SJSA1 (cell line): ENCODE results near the gene GZMM. TPM values are rescaled to one million over a fixed set of nuclear protein-coding genes. Genes with fewer than 3 reads are reported as not detected.

ENCODE experiments used
- DNase-seq, 2 experiments: peaks; one replicate each; pipeline ENCODE4 v3.0.0-alpha.2; 2015 to 2020; ENCODE audit warnings: low spot score in 2 of 2, low read depth in 1 of 2
- H3K27ac ChIP-seq: fragments of 250-450 bp; sonication (Bioruptor Pico); 2 replicates; pipeline ENCODE4 v1.5.1; 2020; ENCODE audit warnings: mild to moderate bottlenecking, moderate library complexity
- H3K27me3 ChIP-seq: fragments of 250-450 bp; sonication (Bioruptor Pico); replicated peaks from 2 replicates; pipeline ENCODE4 v1.5.1; 2020; ENCODE audit warnings: mild to moderate bottlenecking, moderate library complexity
- H3K36me3 ChIP-seq: fragments of 250-450 bp; sonication (Bioruptor Pico); 2 replicates; pipeline ENCODE4 v1.5.1; 2020; ENCODE audit warnings: mild to moderate bottlenecking
- H3K4me1 ChIP-seq: fragments of 250-450 bp; sonication (Bioruptor Pico); replicated peaks from 2 replicates; pipeline ENCODE4 v1.6.1; 2021; ENCODE audit warnings: mild to moderate bottlenecking
- H3K4me3 ChIP-seq: fragments of 250-450 bp; sonication (Bioruptor Pico); 2 replicates; pipeline ENCODE4 v1.5.1; 2020; ENCODE audit warnings: mild to moderate bottlenecking
- H3K9me3 ChIP-seq: fragments of 250-450 bp; sonication (Bioruptor Pico); replicated peaks from 2 replicates; pipeline ENCODE4 v1.5.1; 2020; ENCODE audit warnings: mild to moderate bottlenecking
- total RNA-seq: library from RNA; depleted of rRNA; stranded (reverse); fragments of >200 nt; shearing (Covaris generic); gene quantifications from 2 replicates; pipeline ENCODE4 v1.2.3, GENCODE V29; 2014

The GZMM gene
- total RNA-seq, 1 experiment from 2014 or later = not detected

DNA sequence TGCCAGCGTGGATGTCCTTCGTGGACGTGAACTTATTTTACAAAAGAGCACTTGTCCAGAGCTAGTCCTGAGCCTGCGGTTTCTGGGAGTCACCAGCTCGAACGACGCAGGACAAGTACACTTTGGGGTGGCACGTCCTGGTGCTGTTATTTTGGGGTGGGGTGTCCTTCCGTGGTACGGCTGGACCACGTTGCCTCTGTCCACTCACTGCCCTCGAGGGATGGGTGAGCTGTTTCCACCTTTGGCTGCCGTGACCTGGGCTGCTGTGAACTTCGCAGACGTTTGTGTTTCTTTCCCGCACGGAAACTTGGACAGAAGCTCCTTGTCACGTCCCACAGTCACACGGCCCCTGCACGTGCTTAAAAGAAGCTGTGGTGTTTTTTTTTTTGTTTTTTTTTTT is 11.0 kb downstream of the GZMM start:
- Histone ChIP-seq H3K36me3 (no peaks in the 10 kb centered on the region), H3K27ac (no peak overlapping the region), H3K27me3 (no peaks in the 10 kb centered on the region), H3K4me3 (no peak overlapping the region), H3K4me1 (no peaks in the 10 kb centered on the region), H3K9me3 (no peaks in the 10 kb centered on the region)
- no peak for DNase-seq

DNA sequence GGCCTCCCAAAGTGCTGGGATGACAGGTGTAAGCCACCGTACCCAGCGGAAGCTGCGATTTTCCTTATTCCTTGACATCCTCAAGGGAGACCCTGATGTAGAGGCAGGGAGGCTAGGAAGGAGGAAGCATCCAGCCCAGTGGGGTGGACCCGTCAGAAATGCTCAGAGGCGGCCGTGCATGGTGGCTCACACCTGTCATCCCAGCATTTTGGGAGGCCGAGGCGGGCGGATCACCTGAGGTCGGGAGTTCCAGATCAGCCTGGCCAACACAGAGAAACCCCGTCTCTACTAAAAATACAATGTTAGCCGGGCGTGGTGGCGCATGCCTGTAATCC is 11.6 kb downstream of the GZMM start:
- Histone ChIP-seq H3K4me1 (no peaks in the 10 kb centered on the region), H3K27me3 (no peaks in the 10 kb centered on the region), H3K9me3 (no peaks in the 10 kb centered on the region), H3K4me3 (no peak overlapping the region), H3K27ac (no peak overlapping the region), H3K36me3 (no peaks in the 10 kb centered on the region)
- no peak for DNase-seq

DNA sequence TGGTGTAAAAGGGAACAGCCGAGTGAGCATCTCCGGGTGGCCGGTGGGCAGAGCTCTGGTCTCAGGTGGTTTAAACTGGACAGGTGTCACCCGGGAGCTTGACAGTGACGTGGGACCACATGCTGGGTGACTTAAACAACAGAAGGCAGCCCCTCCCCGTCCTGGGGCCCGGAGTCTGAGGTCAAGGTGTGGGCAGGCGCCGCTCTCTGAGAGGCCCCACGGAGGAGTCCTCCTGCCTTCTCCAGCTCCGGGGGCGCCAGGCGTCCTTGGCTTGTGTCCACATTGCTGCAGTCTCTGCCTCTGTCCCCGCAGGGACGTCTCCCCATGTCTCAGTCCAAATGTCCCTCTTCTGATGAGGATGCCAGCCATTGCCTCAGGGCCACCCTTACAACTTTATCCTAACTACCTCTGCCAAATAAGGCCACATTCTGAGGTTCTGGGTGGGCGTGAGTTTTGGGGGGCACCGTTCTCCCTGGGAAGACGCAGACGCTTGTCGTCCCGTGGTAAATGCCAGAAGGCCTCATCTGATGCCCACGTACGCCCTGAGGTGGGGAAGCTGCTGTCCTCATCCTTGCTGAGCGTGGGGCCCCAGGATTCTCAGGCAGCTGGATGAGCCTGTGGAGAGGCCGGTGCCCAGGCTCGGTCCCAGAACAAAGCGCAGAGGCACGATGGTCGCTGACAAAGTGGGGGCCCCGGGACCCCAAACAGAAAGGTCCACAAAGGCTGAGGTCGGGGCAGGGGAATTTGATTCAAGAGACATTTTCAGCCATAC is 12.9 kb downstream of the GZMM start:
- Histone ChIP-seq H3K4me1 (no peaks in the 10 kb centered on the region), H3K27ac (no peak overlapping the region), H3K27me3 (no peaks in the 10 kb centered on the region), H3K4me3 (no peak overlapping the region), H3K36me3 (no peaks in the 10 kb centered on the region), H3K9me3 (no peaks in the 10 kb centered on the region)
- no peak for DNase-seq

DNA sequence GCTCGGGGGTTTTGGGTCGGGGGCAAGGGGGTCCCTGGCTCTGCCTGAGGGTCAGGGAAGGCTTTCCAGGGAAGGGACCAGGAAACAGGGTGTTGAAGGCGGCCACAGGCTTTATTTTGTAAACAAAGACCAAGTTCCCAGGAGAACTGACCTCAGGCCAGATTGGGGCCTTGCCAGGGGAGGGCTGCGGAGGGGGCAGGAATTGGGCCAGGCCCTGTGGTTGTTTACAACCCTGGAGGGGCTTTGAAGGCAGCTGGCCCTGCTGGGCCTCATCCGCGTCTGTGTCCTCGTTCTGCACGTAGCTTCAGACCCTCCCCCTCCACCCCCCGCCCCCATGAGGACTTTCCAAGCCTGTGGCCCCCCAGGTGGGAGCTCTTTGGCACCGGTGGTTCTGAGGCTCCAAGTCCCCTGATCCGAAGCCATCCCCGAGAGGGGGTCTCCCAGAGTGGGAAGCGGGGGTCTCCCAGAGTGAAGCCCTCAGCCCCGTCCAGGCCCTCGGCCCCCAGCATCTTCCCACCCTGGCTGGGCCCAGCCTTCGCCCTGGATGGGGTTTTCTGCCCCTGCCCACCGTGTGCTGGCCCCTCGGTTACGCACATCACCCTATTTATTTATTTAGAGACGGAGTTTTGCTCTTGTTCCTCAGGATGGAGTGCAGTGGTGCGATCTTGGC is 15.1 kb downstream of the GZMM start:
- no peak overlapping the region for H3K4me3 ChIP-seq
- no peaks in the 10 kb centered on the region for H3K4me1 ChIP-seq
- H3K9me3 ChIP-seq = no peaks in the 10 kb centered on the region
- H3K36me3 ChIP-seq = no peaks in the 10 kb centered on the region
- no peaks in the 10 kb centered on the region for H3K27me3 ChIP-seq
- H3K27ac ChIP-seq = no peak overlapping the region
- DNase-seq = no peak

DNA sequence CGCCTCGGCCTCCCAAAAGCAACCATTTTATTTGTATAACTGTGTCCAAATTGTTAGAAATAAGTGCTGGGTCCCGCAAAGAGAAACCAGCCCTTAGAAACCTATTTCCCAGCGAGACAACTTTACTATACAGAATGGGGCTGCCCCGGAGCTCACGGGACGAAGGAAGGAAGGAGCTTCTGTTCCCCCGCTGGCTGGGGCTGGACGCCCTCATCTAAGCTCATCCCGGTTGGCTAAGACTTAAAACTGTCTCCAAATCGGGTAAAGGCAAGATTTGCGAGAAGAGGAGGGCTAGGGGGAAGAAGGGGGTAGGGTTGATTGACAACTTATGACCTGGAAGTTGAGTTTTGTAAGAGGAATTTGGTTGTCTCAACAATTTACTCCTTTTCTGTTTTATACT is 16.3 kb downstream of the GZMM start:
- H3K27ac ChIP-seq = no peak overlapping the region
- no peak overlapping the region for H3K4me3 ChIP-seq
- no peak for DNase-seq
- no peaks in the 10 kb centered on the region for H3K36me3 ChIP-seq
- no peaks in the 10 kb centered on the region for H3K4me1 ChIP-seq
- no peaks in the 10 kb centered on the region for H3K27me3 ChIP-seq
- no peaks in the 10 kb centered on the region for H3K9me3 ChIP-seq

DNA sequence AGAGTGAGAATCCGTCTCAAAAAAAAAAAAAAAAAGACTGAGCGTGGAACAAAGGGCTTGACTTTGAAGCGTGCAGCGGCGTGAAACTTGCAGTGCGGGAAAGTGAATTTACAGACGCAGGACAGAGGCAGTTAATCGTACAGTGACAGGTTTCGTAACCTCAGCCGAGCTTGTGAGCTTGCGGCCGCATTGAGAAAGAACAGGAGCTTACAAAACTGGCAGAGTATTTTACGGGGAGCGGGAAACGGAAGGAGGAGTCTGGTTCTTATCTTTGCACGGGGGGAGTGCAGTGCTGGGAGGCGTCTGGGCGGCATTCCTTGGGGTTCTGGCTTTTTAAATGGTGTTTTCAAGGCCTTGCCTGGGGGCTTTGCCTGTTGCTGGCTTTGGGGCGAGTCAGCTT is 22.6 kb downstream of the GZMM start:
- 0 out of 2 replicates have a peak, but pooled peaks cover 2% of the 10 kb centered on the region for H3K9me3 ChIP-seq
- H3K27ac ChIP-seq = no peak overlapping the region
- no peaks in the 10 kb centered on the region for H3K27me3 ChIP-seq
- peaks cover 7% of the 10 kb centered on the region for H3K4me1 ChIP-seq
- H3K4me3 ChIP-seq = no peak overlapping the region
- no peaks in the 10 kb centered on the region for H3K36me3 ChIP-seq
- DNase-seq = no peak

DNA sequence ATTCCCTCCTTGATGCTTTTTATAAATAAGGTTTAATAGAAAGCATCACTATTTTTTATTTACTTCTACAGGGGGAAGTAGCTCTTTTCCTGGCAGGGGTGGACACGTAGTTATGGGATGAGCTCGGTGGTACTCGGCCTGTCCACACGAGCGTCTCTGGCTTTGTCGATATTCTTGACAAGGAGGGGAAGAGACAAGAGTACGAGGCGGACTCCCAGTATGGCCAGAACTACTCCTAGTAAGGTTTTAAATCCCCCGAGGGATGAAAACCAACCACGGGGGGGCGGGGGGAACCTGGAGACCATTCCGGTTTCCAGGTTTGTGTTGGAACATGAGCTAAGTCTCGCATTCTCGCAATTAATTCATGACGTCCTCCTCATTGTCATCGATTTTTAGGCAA is 23.0 kb downstream of the GZMM start:
- no peak for DNase-seq
- H3K27ac ChIP-seq = no peak overlapping the region
- no peaks in the 10 kb centered on the region for H3K27me3 ChIP-seq
- peaks cover 10% of the 10 kb centered on the region for H3K4me1 ChIP-seq
- no peaks in the 10 kb centered on the region for H3K36me3 ChIP-seq
- 0 out of 2 replicates have a peak, but pooled peaks cover 2% of the 10 kb centered on the region for H3K9me3 ChIP-seq
- H3K4me3 ChIP-seq = no peak overlapping the region

DNA sequence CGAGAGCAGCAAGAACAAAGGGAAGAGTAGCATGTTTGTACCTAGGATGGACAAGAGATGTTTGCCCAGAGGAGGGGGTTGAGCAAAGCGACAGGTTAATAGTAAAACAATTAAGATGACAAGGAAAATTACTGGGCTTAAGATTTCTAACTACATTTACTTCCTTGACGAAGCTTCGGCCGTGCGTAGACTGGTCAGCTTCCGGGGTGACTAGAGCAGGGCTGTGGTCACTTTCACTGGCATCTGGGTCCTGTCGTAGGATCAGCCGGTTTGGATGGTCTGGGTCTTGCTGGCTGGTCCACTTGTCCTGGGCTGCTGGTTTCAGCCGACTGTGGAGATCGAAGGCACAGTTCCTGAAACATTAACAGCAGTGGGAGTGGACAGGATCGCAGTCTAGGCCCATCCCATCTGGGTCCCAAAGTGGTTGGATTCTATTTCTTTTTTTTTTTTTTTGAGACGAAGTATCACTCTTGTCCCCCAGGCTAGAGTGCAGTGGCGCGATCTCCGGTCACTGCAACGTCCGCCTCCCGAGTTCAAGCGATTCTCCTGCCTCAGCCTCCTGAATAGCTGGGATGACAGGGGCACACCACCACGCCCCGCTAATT is 23.5 kb downstream of the GZMM start:
- Histone ChIP-seq H3K4me1 (peaks cover 10% of the 10 kb centered on the region), H3K27me3 (no peaks in the 10 kb centered on the region), H3K27ac (no peak overlapping the region), H3K9me3 (0 out of 2 replicates have a peak, but pooled peaks cover 2% of the 10 kb centered on the region), H3K4me3 (no peak overlapping the region), H3K36me3 (peaks cover under 1% of the 10 kb centered on the region)
- no peak for DNase-seq

DNA sequence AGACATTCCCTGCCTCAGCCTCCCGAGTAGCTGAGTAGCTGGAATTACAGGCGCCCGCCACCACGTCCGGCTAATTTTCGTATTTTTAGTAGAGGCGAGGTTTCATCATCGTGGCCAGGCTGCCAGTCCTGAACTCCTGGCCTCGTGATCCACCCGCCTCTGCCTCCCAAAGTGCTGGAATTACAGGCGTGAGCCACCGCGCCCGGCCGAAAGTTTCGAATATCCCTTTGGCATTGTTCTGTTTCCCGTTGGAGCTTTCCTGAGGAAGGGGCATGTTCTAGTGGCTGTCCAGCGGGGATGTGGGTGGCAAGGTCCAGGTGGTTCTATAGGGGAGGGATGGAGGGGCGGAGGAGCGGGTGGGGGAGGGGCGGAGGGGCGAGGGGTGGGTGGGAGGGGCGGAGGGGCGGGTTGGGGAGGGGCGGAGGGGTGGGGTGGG is 26.4 kb downstream of the GZMM start:
- no peak for DNase-seq
- Histone ChIP-seq H3K4me3 (no peak overlapping the region), H3K4me1 (peaks cover 22% of the 10 kb centered on the region), H3K27ac (no peak overlapping the region), H3K36me3 (peaks cover 12% of the 10 kb centered on the region), H3K9me3 (0 out of 2 replicates have a peak, but pooled peaks cover 2% of the 10 kb centered on the region), H3K27me3 (no peaks in the 10 kb centered on the region)

DNA sequence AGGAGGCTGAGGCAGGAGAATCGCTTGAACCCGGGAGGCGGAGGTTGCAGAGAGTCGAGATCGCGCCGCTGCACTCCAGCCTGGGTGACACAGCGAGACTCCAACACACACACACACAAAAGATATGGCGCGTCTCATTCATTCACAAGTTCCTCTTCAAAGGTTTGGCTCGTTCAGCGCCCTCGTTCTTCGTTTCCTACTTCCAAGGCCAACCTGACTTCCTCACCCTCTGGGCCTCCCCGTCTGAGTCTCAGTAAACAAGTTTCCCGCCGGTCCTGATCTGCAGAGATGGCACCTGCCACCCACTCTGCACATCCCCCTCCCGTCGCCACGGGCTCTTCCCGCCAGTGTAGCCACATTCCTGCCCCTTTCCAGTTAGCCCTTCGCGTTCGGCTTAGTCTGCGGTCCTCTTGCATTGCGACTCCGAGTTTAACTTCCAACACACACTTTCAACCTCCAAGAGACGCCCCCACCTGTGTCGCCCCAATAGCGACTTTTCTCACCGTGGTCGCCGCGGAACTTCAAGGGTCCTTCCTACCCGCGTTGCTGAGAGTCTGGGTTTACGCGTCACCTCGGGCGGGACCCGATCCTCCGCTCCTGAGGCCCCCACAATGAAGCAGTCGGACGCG is 27.2 kb downstream of the GZMM start:
- Histone ChIP-seq H3K4me3 (peak overlapping the region; percentile 92), H3K36me3 (peaks cover 13% of the 10 kb centered on the region), H3K4me1 (peaks cover 24% of the 10 kb centered on the region), H3K27ac (no peak overlapping the region), H3K27me3 (no peaks in the 10 kb centered on the region), H3K9me3 (0 out of 2 replicates have a peak, but pooled peaks cover 2% of the 10 kb centered on the region)
- DNase-seq = no peak

DNA sequence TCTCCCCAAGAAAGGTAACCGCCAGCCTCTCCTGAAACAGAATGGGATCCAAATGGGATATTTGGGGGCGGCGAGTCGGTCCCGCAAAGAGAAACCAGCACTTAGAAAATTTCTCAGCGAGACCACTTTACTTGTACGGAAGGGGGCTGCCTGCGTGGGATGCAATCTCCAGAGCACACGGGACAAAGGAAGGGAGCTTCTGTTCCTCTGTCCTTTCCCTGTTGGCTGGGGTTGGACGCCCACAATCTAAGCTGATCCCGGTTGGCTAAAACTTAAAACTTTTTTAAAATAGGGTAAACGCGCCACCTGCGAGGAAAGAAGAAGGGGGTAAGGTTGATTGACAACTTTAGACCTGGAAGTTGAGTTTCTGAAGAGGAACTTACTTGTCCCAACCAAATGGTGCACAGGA is 27.7 kb downstream of the GZMM start:
- peaks cover 27% of the 10 kb centered on the region for H3K4me1 ChIP-seq
- DNase-seq = no peak
- H3K9me3 ChIP-seq = 0 out of 2 replicates have a peak, but pooled peaks cover 2% of the 10 kb centered on the region
- H3K4me3 ChIP-seq = peak overlapping the region; percentile 92
- no peaks in the 10 kb centered on the region for H3K27me3 ChIP-seq
- peaks cover 17% of the 10 kb centered on the region for H3K36me3 ChIP-seq
- no peak overlapping the region for H3K27ac ChIP-seq

DNA sequence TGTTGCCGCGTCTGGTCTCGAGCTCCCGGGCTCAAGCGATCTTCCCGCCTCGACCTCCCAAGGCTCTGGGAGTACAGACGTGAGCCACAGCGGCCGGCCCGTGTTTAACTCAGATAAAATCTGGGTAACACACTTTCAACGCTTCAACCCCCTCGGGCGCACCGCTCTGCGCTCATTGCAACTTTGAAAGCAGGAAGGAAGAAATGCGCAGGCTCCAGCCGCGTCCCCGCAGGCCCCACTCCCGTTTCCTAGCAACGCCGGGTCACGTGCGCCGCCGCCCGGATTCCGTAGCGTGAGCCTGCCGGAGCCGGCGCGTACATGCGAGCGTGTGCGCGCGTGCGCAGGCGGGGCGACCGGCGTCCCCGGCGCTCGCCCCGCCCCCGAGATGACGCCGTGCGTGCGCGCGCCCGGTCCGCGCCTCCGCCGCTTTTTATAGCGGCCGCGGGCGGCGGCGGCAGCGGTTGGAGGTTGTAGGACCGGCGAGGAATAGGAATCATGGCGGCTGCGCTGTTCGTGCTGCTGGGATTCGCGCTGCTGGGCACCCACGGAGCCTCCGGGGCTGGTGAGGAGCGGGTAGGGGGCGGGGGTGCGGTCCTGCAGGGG is 28.4 kb downstream of the GZMM start, which contains the start of gene BSG:
Gene BSG, plus strand, starts transcription at position 457 of the 603 bp plus-strand sequence. Its CDS starts 39 bp downstream, at position 496.
- Histone ChIP-seq H3K4me3 (peak within 1 kb of the TSS; percentile 92), H3K4me1 (peaks cover 27% of the 10 kb centered on the region), H3K27me3 (no peaks in the 10 kb centered on the region), H3K36me3 (peaks cover 17% of the 10 kb centered on the region), H3K9me3 (0 out of 2 replicates have a peak, but pooled peaks cover 2% of the 10 kb centered on the region), H3K27ac (peak within 1 kb of the TSS; percentile 55)
- DNase-seq = peak; percentile 92 to 98

DNA sequence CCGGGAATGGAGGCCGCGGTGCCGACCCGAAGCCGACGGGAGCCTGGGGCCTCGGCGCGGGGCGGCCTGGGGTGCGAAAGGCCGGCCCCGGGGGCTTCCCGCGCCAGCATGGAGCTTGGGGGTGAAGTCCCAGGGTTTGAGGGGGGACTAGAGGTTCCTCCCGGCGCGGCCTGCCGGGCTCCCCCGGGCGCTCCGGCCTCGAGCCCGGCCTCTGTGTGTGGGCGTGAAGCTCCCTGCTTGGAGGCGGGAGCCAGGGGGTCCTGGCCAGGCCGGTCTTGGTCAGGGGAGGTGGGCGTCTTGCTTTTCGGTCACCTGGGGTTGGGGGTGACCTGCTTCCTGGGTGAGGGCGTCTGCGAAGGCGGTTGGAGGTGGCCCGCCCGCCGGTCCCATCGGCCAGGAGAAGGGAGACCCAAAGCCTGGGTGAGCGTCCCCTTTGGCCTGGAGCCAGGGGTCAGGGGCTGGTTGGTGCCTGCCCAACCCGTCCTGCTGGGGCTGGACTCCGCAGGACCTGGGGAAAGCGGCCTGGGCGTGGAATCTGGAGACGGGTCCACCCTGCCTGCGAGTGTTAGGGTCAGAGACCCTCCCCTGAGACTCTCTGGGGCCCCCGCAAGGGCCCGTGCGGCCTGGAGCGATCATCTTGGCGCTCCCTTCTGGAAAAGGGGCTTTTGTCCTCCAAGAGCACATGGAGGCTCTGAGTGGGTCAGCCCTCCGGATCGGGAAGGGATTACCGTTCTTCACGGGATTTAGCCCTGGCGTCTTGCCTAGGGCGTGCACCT is 29.1 kb downstream of the GZMM start:
- peak overlapping the region; percentile 92 for H3K4me3 ChIP-seq
- peaks cover 27% of the 10 kb centered on the region for H3K4me1 ChIP-seq
- peaks cover 23% of the 10 kb centered on the region for H3K36me3 ChIP-seq
- DNase-seq = peak in 1 of 2 experiments; percentile 49
- H3K9me3 ChIP-seq = 0 out of 2 replicates have a peak, but pooled peaks cover 2% of the 10 kb centered on the region
- peak overlapping the region; percentile 55 for H3K27ac ChIP-seq
- H3K27me3 ChIP-seq = no peaks in the 10 kb centered on the region
